ENCODE results near the gene ACYP1.
A peak's percentile ranks its signal among the peaks of the same experiment; 100 is the strongest.

The ACYP1 gene

DNA sequence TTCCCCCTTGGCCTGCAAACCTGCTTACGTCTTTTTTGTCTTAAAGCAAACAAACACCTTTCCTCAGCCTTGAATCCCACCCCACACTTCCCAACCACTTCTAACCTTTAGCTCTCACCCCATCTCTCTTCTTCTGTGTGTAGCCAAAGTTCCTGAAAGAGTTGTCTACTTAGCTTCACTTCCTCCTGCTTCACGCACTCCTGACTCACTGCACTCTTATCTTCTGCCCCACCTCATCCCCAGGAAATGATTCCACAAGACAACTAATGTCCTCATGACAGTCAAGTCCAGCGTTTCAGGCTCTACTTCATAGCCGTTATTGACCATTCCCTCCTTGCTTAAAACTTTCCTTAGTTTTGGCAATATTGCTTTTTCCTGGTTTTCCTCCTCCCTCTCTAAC lies 38.7 kb downstream of the ACYP1 start:
- TF ChIP-seq, protein P1, sequence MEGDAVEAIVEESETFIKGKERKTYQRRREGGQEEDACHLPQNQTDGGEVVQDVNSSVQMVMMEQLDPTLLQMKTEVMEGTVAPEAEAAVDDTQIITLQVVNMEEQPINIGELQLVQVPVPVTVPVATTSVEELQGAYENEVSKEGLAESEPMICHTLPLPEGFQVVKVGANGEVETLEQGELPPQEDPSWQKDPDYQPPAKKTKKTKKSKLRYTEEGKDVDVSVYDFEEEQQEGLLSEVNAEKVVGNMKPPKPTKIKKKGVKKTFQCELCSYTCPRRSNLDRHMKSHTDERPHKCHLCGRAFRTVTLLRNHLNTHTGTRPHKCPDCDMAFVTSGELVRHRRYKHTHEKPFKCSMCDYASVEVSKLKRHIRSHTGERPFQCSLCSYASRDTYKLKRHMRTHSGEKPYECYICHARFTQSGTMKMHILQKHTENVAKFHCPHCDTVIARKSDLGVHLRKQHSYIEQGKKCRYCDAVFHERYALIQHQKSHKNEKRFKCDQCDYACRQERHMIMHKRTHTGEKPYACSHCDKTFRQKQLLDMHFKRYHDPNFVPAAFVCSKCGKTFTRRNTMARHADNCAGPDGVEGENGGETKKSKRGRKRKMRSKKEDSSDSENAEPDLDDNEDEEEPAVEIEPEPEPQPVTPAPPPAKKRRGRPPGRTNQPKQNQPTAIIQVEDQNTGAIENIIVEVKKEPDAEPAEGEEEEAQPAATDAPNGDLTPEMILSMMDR (conservative IDR thresholded peaks at IDR 0.05; ENCODE audit: low read length), result no peak
- TF ChIP-seq EZH2phosphoT487 (IDR thresholded peaks at IDR 0.05; ENCODE audit: borderline replicate concordance), result no peak
- Histone ChIP-seq H2AFZ (ENCODE audit: low read length) (no peak overlapping the region), H3K9me3 (ENCODE audit: insufficient read depth, low read depth, low read length) (no peaks in the 10 kb centered on the region), H4K20me1 (ENCODE audit: insufficient read depth, low read length, poor library complexity, severe bottlenecking) (no peaks in the 10 kb centered on the region), H3F3A (ENCODE audit: low read depth) (no peaks in the 10 kb centered on the region), H3K79me2 (ENCODE audit: insufficient read depth, low read length) (no peaks in the 10 kb centered on the region), H3K27me3 (ENCODE audit: insufficient read depth, low read length, poor library complexity, severe bottlenecking) (no peaks in the 10 kb centered on the region), H3K36me3 (ENCODE audit: insufficient read depth, low read length) (no peaks in the 10 kb centered on the region), H3K9ac (ENCODE audit: low read depth, low read length, poor library complexity, severe bottlenecking) (no peak overlapping the region), H3K4me3 (ENCODE audit: low read length, poor library complexity, severe bottlenecking) (no peak overlapping the region), H3K4me2 (ENCODE audit: low read depth, low read length, poor library complexity, severe bottlenecking) (no peak overlapping the region), H3K9me2 (replicated peaks; ENCODE audit: low read depth, low read length) (no peaks in the 10 kb centered on the region), H3K4me1 (ENCODE audit: insufficient read depth, low read length, poor library complexity, severe bottlenecking) (no peaks in the 10 kb centered on the region)

DNA sequence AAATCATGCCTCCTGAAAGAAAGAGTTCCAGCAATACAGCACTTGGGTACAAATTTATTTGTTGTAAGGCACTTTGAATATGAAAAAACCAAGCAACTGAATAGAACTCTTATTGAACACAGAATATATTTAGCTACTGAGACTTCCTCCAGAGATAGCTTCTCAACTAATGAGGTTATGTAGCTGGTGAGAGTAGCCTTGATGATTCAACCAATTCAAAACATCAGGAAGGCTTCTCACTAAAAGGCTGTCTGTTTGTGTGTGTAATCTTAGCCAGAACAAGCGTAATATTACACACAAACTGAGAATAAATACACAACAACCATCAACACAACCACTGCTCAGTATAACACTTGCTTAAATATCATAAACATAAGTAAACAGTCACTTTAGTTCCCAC lies 40.7 kb downstream of the ACYP1 start:
- Histone ChIP-seq H4K20me1 (ENCODE audit: insufficient read depth, low read length, poor library complexity, severe bottlenecking) (no peaks in the 10 kb centered on the region), H3K9me3 (ENCODE audit: insufficient read depth, low read depth, low read length) (no peaks in the 10 kb centered on the region), H3K4me1 (ENCODE audit: insufficient read depth, low read length, poor library complexity, severe bottlenecking) (no peaks in the 10 kb centered on the region), H2AFZ (ENCODE audit: low read length) (no peak overlapping the region), H3K36me3 (ENCODE audit: insufficient read depth, low read length) (peaks cover 7% of the 10 kb centered on the region; the same call in 1 of the 2 replicates), H3K4me3 (ENCODE audit: low read length, poor library complexity, severe bottlenecking) (no peak overlapping the region), H3K9ac (ENCODE audit: low read depth, low read length, poor library complexity, severe bottlenecking) (no peak overlapping the region), H3F3A (ENCODE audit: low read depth) (no peaks in the 10 kb centered on the region), H3K27me3 (ENCODE audit: insufficient read depth, low read length, poor library complexity, severe bottlenecking) (no peaks in the 10 kb centered on the region), H3K4me2 (ENCODE audit: low read depth, low read length, poor library complexity, severe bottlenecking) (no peak overlapping the region), H3K9me2 (replicated peaks; ENCODE audit: low read depth, low read length) (no peaks in the 10 kb centered on the region), H3K79me2 (ENCODE audit: insufficient read depth, low read length) (no peaks in the 10 kb centered on the region)
- TF ChIP-seq, protein P1 (conservative IDR thresholded peaks at IDR 0.05; ENCODE audit: low read length), result no peak
- TF ChIP-seq EZH2phosphoT487 (IDR thresholded peaks at IDR 0.05; ENCODE audit: borderline replicate concordance), result no peak

DNA sequence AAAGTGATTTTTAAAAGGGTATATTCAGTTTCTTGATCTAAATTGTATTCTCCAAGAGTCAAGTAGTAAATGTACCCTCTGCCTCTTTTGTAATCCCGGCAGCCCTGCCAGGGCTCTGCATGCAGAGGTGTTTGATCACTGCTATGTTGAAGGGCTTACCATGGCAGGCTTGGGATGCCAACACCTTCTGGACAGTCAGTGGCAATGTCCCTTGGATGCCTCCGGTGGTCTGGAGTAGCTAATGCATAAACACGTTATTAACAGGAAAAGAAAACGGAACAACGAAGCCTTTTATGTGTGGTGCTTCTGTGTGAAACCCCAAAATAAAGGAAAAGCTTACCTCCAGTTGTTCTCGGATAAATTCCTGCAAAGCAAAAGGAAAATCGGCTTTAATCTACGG lies 41.2 kb downstream of the ACYP1 start:
- H3K36me3 ChIP-seq (ENCODE audit: insufficient read depth, low read length), result peaks cover 7% of the 10 kb centered on the region; the same call in 1 of the 2 replicates

More for the DNA sequence above, 41.2 kb downstream of the ACYP1 start:
- TF ChIP-seq EZH2phosphoT487 (IDR thresholded peaks at IDR 0.05; ENCODE audit: borderline replicate concordance), result no peak
- TF ChIP-seq, protein P1 (conservative IDR thresholded peaks at IDR 0.05; ENCODE audit: low read length), result peak; percentile 63
- no peaks in the 10 kb centered on the region for H3F3A ChIP-seq (ENCODE audit: low read depth)
- H3K79me2 ChIP-seq (ENCODE audit: insufficient read depth, low read length), result no peaks in the 10 kb centered on the region
- no peak overlapping the region for H3K4me3 ChIP-seq (ENCODE audit: low read length, poor library complexity, severe bottlenecking)
- H3K9me3 ChIP-seq (ENCODE audit: insufficient read depth, low read depth, low read length), result no peaks in the 10 kb centered on the region
- H4K20me1 ChIP-seq (ENCODE audit: insufficient read depth, low read length, poor library complexity, severe bottlenecking), result no peaks in the 10 kb centered on the region
- no peaks in the 10 kb centered on the region for H3K4me1 ChIP-seq (ENCODE audit: insufficient read depth, low read length, poor library complexity, severe bottlenecking)
- no peaks in the 10 kb centered on the region for H3K9me2 ChIP-seq (replicated peaks; ENCODE audit: low read depth, low read length)
- no peak overlapping the region for H2AFZ ChIP-seq (ENCODE audit: low read length)
- no peak overlapping the region for H3K4me2 ChIP-seq (ENCODE audit: low read depth, low read length, poor library complexity, severe bottlenecking)
- H3K9ac ChIP-seq (ENCODE audit: low read depth, low read length, poor library complexity, severe bottlenecking), result no peak overlapping the region
- H3K27me3 ChIP-seq (ENCODE audit: insufficient read depth, low read length, poor library complexity, severe bottlenecking), result no peaks in the 10 kb centered on the region

Data from Loucy (cell line).